Measurements from ENCODE around the gene SYPL1. TPM values are rescaled to one million over a fixed set of nuclear protein-coding genes. Genes with fewer than 3 reads are reported as not detected.

SYPL1 gene
- total and polyA plus RNA-seq, 8 donors: 5.2 to 157 (median 70.6) TPM

DNA sequence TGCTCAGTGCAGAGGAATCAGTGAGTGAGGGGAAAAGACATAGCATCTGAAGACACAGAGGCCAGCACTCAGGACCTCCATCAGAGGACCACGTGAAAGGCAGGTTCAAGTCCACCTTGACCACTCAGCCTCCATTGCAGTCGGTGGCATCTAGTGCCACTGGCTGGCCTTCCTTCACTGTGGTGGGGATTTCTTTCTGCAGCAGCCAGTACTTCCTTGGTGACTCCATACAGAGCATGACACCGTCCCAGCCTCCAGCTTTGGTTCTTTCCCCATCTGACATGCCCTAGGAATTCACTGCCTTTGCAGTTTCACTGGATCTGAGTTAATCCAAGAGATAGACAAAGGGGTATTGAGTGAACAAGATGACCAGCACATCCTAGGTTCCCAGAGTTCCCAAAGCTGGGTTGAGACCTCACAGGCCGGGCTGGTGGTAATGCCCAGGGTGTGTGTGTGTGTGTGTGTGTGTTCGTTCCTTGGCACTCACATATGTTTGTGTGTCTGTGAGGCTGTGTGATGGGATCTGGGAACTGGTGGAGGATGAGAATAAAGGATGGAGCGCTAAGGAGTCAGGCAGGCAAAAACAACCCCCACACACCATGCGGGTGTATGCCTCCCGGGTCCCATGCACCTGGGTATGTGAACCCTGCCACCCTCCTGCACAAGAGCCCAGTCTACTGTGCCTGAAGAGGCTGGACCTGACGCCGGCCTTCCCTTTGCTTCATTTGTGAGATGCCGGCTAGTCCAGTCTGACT, 57.8 kb downstream of the SYPL1 start:
- peaks cover 13 to 39% (median 26%) of the 10 kb centered on the region in 4 donors for H3K4me1 ChIP-seq
- DNase-seq: no peak
- no peak overlapping the region for H3K27ac ChIP-seq
- no peak for TF ChIP-seq POLR2A (IDR thresholded peaks at IDR 0.05)
- no peak for TF ChIP-seq POLR2AphosphoS5 (IDR thresholded peaks at IDR 0.05)
- TF ChIP-seq EP300 (IDR thresholded peaks at IDR 0.05): no peak
- TF ChIP-seq CTCF (IDR thresholded peaks at IDR 0.05): no peak
- no peaks in the 10 kb centered on the region for H3K9me3 ChIP-seq
- no peak overlapping the region for H3K4me3 ChIP-seq
- no peaks in the 10 kb centered on the region for H3K36me3 ChIP-seq
- intact Hi-C loops (cut with DNase I; ENCODE audit: low total_unique reads): no loop called here
- 92 to 97% (median 93%) methylated on average over 11 of the region's 11 CpGs for WGBS, 5 donors
- no peaks in the 10 kb centered on the region for H3K27me3 ChIP-seq

- Histone ChIP-seq H3K27ac (no peak overlapping the region), H3K4me3 (no peak overlapping the region), H3K9me3 (no peaks in the 10 kb centered on the region), H3K36me3 (no peaks in the 10 kb centered on the region), H3K4me1 (peaks cover 10 to 27% (median 18%) of the 10 kb centered on the region in 4 donors), H3K27me3 (no peaks in the 10 kb centered on the region)
- 77 to 96% (median 84%) methylated on average over 5 of the region's 5 CpGs for WGBS, 5 donors
- intact Hi-C loops (cut with DNase I; ENCODE audit: low total_unique reads): no loop called here
- no peak for DNase-seq
- no peak for TF ChIP-seq EP300 (IDR thresholded peaks at IDR 0.05)
- no peak for TF ChIP-seq POLR2AphosphoS5 (IDR thresholded peaks at IDR 0.05)
- no peak for TF ChIP-seq CTCF (IDR thresholded peaks at IDR 0.05)
- no peak for TF ChIP-seq POLR2A (IDR thresholded peaks at IDR 0.05)
These were observed 59.0 kb downstream of the SYPL1 start for GRCh38 chr7:106053109-106053508.

- no peak for DNase-seq
- no peak for TF ChIP-seq POLR2AphosphoS5 (IDR thresholded peaks at IDR 0.05)
- no peak for TF ChIP-seq EP300 (IDR thresholded peaks at IDR 0.05)
- no peak for TF ChIP-seq POLR2A (IDR thresholded peaks at IDR 0.05)
- TF ChIP-seq CTCF (IDR thresholded peaks at IDR 0.05): no peak
- intact Hi-C loops (cut with DNase I; ENCODE audit: low total_unique reads): no loop called here
- WGBS, 5 donors: 81 to 89% (median 85%) methylated on average over 2 of the region's 2 CpGs
- H3K27me3 ChIP-seq: no peaks in the 10 kb centered on the region
- no peaks in the 10 kb centered on the region for H3K9me3 ChIP-seq
- H3K36me3 ChIP-seq: no peaks in the 10 kb centered on the region
- H3K4me1 ChIP-seq: peaks cover 6 to 23% (median 14%) of the 10 kb centered on the region in 4 donors
- H3K4me3 ChIP-seq: no peak overlapping the region
- no peak overlapping the region for H3K27ac ChIP-seq
These were observed 59.4 kb downstream of the SYPL1 start for GRCh38 chr7:106052681-106053080.

DNA sequence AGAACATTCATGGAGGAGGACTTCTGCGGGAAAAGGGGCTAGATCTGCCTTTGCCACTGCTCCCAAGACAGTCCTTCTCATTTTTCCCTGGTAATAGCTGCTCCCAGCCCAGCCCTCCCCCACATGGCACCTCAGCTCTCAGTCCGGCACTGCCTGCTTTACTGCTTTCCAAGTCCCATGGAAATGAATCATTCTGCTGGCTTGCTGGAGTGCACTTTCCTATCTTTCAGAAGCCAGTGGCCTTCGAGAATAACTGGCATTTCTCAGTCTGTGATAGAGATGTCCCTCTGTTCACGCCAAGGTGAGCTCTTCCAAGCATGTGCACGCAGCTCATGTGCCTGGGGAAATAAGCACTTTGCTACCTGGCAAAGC, 61.4 kb downstream of the SYPL1 start:
- no peak for DNase-seq
- Histone ChIP-seq H3K9me3 (no peaks in the 10 kb centered on the region), H3K4me1 (peaks cover 0 to 15% (median 5%) of the 10 kb centered on the region in 4 donors), H3K27me3 (no peaks in the 10 kb centered on the region), H3K36me3 (no peaks in the 10 kb centered on the region), H3K4me3 (no peak overlapping the region), H3K27ac (peak overlapping the region in 3 of 5 donors; percentile 4 to 10 (median 8))
- WGBS, 5 donors: 66 to 89% (median 72%) methylated on average over 5 of the region's 5 CpGs
- TF ChIP-seq POLR2A (IDR thresholded peaks at IDR 0.05) (no peak), POLR2AphosphoS5 (IDR thresholded peaks at IDR 0.05) (no peak), EP300 (IDR thresholded peaks at IDR 0.05) (no peak), CTCF (IDR thresholded peaks at IDR 0.05) (no peak)
- intact Hi-C loops (cut with DNase I; ENCODE audit: low total_unique reads): no loop called here

Measured in stomach (tissue), 9 donors.